Activated B cell treated with CpG ODN at 0.5 μM for 24 hours (primary cell): ENCODE data around the gene ZNF672. TPM values are rescaled to one million over a fixed set of nuclear protein-coding genes. Genes with fewer than 3 reads are reported as not detected.

ENCODE experiments used
- ATAC-seq: fragments of 200-7000 bp; cut with Tn5 transposase; one replicate; pipeline ENCODE4 v1.10.0; 2021; ENCODE audit warnings: low read depth, mild to moderate bottlenecking, moderate library complexity
- CTCF ChIA-PET: fragments of 350-600 bp; sonication (Branson Sonifier 250); formaldehyde crosslinking; loops from one replicate; lab custom pipeline; 2021; ENCODE audit warnings: antibody characterized with exemption; lab: Charles Lee
- POLR2A ChIA-PET: fragments of 350-600 bp; sonication (Branson Sonifier 250); formaldehyde crosslinking; loops from one replicate; lab custom pipeline; 2021; ENCODE audit warnings: antibody characterized with exemption; lab: Charles Lee
- DNase-seq: peaks from one replicate; pipeline ENCODE4 v3.0.0; 2022
- H3K27ac Mint-ChIP-seq: one replicate; pipeline ENCODE4 v1.8.0; 2020; ENCODE audit warnings: mixed read lengths
- H3K27me3 Mint-ChIP-seq: one replicate; pipeline ENCODE4 v1.8.0; 2021; ENCODE audit warnings: mixed read lengths
- H3K36me3 Mint-ChIP-seq: one replicate; pipeline ENCODE4 v1.8.0; 2021; ENCODE audit warnings: low read depth, mixed read lengths
- H3K4me1 Mint-ChIP-seq: one replicate; pipeline ENCODE4 v1.8.0; 2021; ENCODE audit warnings: mixed read lengths
- H3K4me3 Mint-ChIP-seq: one replicate; pipeline ENCODE4 v1.8.0; 2020; ENCODE audit warnings: mild to moderate bottlenecking, mixed read lengths
- H3K9me3 Mint-ChIP-seq: one replicate; pipeline ENCODE4 v1.8.0; 2020; ENCODE audit warnings: mixed read lengths
- intact Hi-C: fragments of 100-400 bp; cut with micrococcal nuclease; formaldehyde crosslinking; loops from one replicate; pipeline ENCODE4 v1.15.1; 2024
- total RNA-seq: library from RNA; stranded (reverse); gene quantifications from 2 replicates; pipeline ENCODE4 v1.2.3, GENCODE V29; 2022
- TF ChIP-seq, protein P1 (sequence below): fragments of 200-600 bp; IDR thresholded peaks from one replicate; pipeline ENCODE4 v1.8.0; 2022; ENCODE audit warnings: antibody characterized with exemption, mild to moderate bottlenecking

Gene ZNF672
- total RNA-seq, 1 donor from 2014 or later = 47.0 TPM

- intact Hi-C loops = no loop called here
- DNase-seq (no peak), ATAC-seq (peak; percentile 64)
- Mint-ChIP-seq H3K27me3 (no peaks in the 10 kb centered on the region), H3K4me3 (no peak overlapping the region), H3K4me1 (peaks cover 17% of the 10 kb centered on the region), H3K9me3 (no peaks in the 10 kb centered on the region), H3K27ac (no peak overlapping the region), H3K36me3 (peaks cover 43% of the 10 kb centered on the region)
- ChIA-PET POLR2A (interaction anchor here (0.5 to 3.7 kb wide), 2 partner anchors 10 to 14 kb away, joined by 3 to 22 read pairs; partner anchors contain the start of gene ZNF672), CTCF (no interaction called here)
- TF ChIP-seq, protein P1, sequence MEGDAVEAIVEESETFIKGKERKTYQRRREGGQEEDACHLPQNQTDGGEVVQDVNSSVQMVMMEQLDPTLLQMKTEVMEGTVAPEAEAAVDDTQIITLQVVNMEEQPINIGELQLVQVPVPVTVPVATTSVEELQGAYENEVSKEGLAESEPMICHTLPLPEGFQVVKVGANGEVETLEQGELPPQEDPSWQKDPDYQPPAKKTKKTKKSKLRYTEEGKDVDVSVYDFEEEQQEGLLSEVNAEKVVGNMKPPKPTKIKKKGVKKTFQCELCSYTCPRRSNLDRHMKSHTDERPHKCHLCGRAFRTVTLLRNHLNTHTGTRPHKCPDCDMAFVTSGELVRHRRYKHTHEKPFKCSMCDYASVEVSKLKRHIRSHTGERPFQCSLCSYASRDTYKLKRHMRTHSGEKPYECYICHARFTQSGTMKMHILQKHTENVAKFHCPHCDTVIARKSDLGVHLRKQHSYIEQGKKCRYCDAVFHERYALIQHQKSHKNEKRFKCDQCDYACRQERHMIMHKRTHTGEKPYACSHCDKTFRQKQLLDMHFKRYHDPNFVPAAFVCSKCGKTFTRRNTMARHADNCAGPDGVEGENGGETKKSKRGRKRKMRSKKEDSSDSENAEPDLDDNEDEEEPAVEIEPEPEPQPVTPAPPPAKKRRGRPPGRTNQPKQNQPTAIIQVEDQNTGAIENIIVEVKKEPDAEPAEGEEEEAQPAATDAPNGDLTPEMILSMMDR = no peak
These were observed 14.7 kb downstream of the ZNF672 start for GRCh38 chr1:248852481-248853405.

- POLR2A ChIA-PET = interaction anchor here (0.8 kb wide), 1 partner anchor 15 kb away, joined by 6 read pairs; no protein-coding TSS in a partner anchor
- TF ChIP-seq, protein P1 = no peak
- CTCF ChIA-PET = no interaction called here
- DNase-seq = no peak
- Mint-ChIP-seq H3K27ac (peak overlapping the region; percentile 60), H3K9me3 (no peaks in the 10 kb centered on the region), H3K36me3 (peaks cover 38% of the 10 kb centered on the region), H3K27me3 (no peaks in the 10 kb centered on the region), H3K4me3 (no peak overlapping the region), H3K4me1 (peaks cover 26% of the 10 kb centered on the region)
- intact Hi-C loops = no loop called here
- ATAC-seq = no peak
These were observed 15.8 kb downstream of the ZNF672 start for GRCh38 chr1:248853663-248854375.

GRCh38 chr1:248855580-248855979 lies 17.6 kb downstream of the ZNF672 start:
- DNase-seq = no peak
- TF ChIP-seq, protein P1 = no peak
- Mint-ChIP-seq H3K4me1 (peaks cover 42% of the 10 kb centered on the region), H3K27me3 (no peaks in the 10 kb centered on the region), H3K36me3 (peaks cover 23% of the 10 kb centered on the region), H3K27ac (peak overlapping the region; percentile 9), H3K4me3 (no peak overlapping the region), H3K9me3 (no peaks in the 10 kb centered on the region)
- CTCF ChIA-PET = no interaction called here
- POLR2A ChIA-PET = interaction anchor here (1.6 to 1.8 kb wide), 2 partner anchors 16 to 30 kb away, joined by 3 to 4 read pairs; partner anchors contain the start of gene SH3BP5L
- no peak for ATAC-seq
- intact Hi-C loops = no loop called here

DNA sequence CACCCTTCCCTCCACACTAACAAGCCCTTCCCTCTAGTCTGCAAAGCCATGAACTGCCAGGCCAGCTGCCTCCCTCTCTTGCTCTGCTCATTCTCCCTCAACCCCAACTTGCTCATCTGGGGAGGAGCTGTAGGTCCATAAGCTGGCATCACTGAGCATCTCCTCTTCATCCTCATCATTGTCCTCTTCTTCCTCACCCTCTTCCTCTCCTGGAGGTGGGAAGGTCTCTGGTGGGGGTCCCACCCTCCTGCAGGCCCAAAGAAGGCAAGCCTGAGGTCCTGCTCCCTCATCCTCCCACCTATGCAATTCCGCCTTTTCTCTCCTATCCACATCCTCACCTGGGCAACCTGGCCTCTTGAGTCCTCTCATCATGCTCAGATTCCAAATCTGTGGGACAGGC lies 18.2 kb downstream of the ZNF672 start:
- ChIA-PET CTCF (no interaction called here), POLR2A (interaction anchor here (0.6 to 1.8 kb wide), 4 partner anchors 12 to 30 kb away, joined by 3 to 4 read pairs (median 4); partner anchors contain the start of genes SH3BP5L and ZNF672)
- Mint-ChIP-seq H3K27ac (no peak overlapping the region), H3K36me3 (peaks cover 21% of the 10 kb centered on the region), H3K4me3 (no peak overlapping the region), H3K4me1 (peaks cover 42% of the 10 kb centered on the region), H3K27me3 (no peaks in the 10 kb centered on the region), H3K9me3 (no peaks in the 10 kb centered on the region)
- TF ChIP-seq, protein P1 = no peak
- DNase-seq (no peak), ATAC-seq (no peak)
- intact Hi-C loops = no loop called here
